Measurements from ENCODE around the gene CCL4. TPM values are rescaled to one million over a fixed set of nuclear protein-coding genes. Genes with fewer than 3 reads are reported as not detected.

Gene CCL4
- total and polyA plus RNA-seq, 4 donors: 1.7 to 4.6 (median 2.8) TPM

- 85% methylated on average over 4 of the region's 4 CpGs for WGBS
- no peaks in the 10 kb centered on the region for H3K27me3 ChIP-seq (ENCODE audit: control insufficient read depth in 4 of 4, insufficient read depth in 4 of 4, low read length in 3 of 4)
Measured at GRCh38 chr17:36151891-36152638, 48.4 kb downstream of the CCL4 start.

GRCh38 chr17:36152639-36153120 is 49.1 kb downstream of the CCL4 start:
- Histone ChIP-seq H3K4me1 (ENCODE audit: control insufficient read depth in 4 of 4, insufficient read depth in 4 of 4, low read length in 3 of 4) (no peaks in the 10 kb centered on the region), H3K9me3 (ENCODE audit: control insufficient read depth in 4 of 4, low read length in 3 of 4) (no peaks in the 10 kb centered on the region), H3K36me3 (ENCODE audit: control insufficient read depth in 4 of 4, insufficient read depth in 3 of 4, low read depth in 1 of 4, low read length in 3 of 4) (no peaks in the 10 kb centered on the region), H3K4me3 (ENCODE audit: low read depth in 1 of 3, low read length in 3 of 3) (no peak overlapping the region), H3K27me3 (ENCODE audit: control insufficient read depth in 4 of 4, insufficient read depth in 4 of 4, low read length in 3 of 4) (no peaks in the 10 kb centered on the region), H3K27ac (ENCODE audit: low read depth in 1 of 2, low read length in 2 of 2) (no peak overlapping the region), H3K9ac (ENCODE audit: low read depth in 1 of 2, low read length in 2 of 2) (no peak overlapping the region)
- TF ChIP-seq RAD21 (IDR thresholded peaks at IDR 0.05) (peak in 1 of 2 donors; percentile 52), TAF1 (conservative IDR thresholded peaks at IDR 0.05) (no peak)
- WGBS: 92% methylated on average over 8 of the region's 8 CpGs
- no peak for DNase-seq (ENCODE audit: low spot score)

More at GRCh38 chr17:36151891-36152638, 48.4 kb downstream of the CCL4 start:
- no peak overlapping the region for H3K27ac ChIP-seq (ENCODE audit: low read depth in 1 of 2, low read length in 2 of 2)
- no peak overlapping the region for H3K4me3 ChIP-seq (ENCODE audit: low read depth in 1 of 3, low read length in 3 of 3)
- no peak for DNase-seq (ENCODE audit: low spot score)
- no peaks in the 10 kb centered on the region for H3K36me3 ChIP-seq (ENCODE audit: control insufficient read depth in 4 of 4, insufficient read depth in 3 of 4, low read depth in 1 of 4, low read length in 3 of 4)
- H3K4me1 ChIP-seq (ENCODE audit: control insufficient read depth in 4 of 4, insufficient read depth in 4 of 4, low read length in 3 of 4): no peaks in the 10 kb centered on the region
- TF ChIP-seq, protein P1, sequence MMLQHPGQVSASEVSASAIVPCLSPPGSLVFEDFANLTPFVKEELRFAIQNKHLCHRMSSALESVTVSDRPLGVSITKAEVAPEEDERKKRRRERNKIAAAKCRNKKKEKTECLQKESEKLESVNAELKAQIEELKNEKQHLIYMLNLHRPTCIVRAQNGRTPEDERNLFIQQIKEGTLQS (IDR thresholded peaks at IDR 0.05): no peak
- TF ChIP-seq HNF4A (conservative IDR thresholded peaks at IDR 0.05) (no peak), JUND (IDR thresholded peaks at IDR 0.05) (no peak), YY1 (IDR thresholded peaks at IDR 0.05) (no peak)
- H3K9me3 ChIP-seq (ENCODE audit: control insufficient read depth in 4 of 4, low read length in 3 of 4): no peaks in the 10 kb centered on the region
- H3K9ac ChIP-seq (ENCODE audit: low read depth in 1 of 2, low read length in 2 of 2): no peak overlapping the region

GRCh38 chr17:36153895-36154610 is 50.4 kb downstream of the CCL4 start:
- H3K4me3 ChIP-seq (ENCODE audit: low read depth in 1 of 3, low read length in 3 of 3): no peak overlapping the region
- no peak overlapping the region for H3K9ac ChIP-seq (ENCODE audit: low read depth in 1 of 2, low read length in 2 of 2)
- WGBS: 82% methylated on average over 10 of the region's 10 CpGs
- no peaks in the 10 kb centered on the region for H3K27me3 ChIP-seq (ENCODE audit: control insufficient read depth in 4 of 4, insufficient read depth in 4 of 4, low read length in 3 of 4)
- H3K9me3 ChIP-seq (ENCODE audit: control insufficient read depth in 4 of 4, low read length in 3 of 4): no peaks in the 10 kb centered on the region
- DNase-seq (ENCODE audit: low spot score): no peak
- H3K4me1 ChIP-seq (ENCODE audit: control insufficient read depth in 4 of 4, insufficient read depth in 4 of 4, low read length in 3 of 4): no peaks in the 10 kb centered on the region
- TF ChIP-seq, protein P2, sequence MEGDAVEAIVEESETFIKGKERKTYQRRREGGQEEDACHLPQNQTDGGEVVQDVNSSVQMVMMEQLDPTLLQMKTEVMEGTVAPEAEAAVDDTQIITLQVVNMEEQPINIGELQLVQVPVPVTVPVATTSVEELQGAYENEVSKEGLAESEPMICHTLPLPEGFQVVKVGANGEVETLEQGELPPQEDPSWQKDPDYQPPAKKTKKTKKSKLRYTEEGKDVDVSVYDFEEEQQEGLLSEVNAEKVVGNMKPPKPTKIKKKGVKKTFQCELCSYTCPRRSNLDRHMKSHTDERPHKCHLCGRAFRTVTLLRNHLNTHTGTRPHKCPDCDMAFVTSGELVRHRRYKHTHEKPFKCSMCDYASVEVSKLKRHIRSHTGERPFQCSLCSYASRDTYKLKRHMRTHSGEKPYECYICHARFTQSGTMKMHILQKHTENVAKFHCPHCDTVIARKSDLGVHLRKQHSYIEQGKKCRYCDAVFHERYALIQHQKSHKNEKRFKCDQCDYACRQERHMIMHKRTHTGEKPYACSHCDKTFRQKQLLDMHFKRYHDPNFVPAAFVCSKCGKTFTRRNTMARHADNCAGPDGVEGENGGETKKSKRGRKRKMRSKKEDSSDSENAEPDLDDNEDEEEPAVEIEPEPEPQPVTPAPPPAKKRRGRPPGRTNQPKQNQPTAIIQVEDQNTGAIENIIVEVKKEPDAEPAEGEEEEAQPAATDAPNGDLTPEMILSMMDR (IDR thresholded peaks at IDR 0.05; ENCODE audit: low read depth, low read length, missing input control): no peak
- TF ChIP-seq, protein P3, sequence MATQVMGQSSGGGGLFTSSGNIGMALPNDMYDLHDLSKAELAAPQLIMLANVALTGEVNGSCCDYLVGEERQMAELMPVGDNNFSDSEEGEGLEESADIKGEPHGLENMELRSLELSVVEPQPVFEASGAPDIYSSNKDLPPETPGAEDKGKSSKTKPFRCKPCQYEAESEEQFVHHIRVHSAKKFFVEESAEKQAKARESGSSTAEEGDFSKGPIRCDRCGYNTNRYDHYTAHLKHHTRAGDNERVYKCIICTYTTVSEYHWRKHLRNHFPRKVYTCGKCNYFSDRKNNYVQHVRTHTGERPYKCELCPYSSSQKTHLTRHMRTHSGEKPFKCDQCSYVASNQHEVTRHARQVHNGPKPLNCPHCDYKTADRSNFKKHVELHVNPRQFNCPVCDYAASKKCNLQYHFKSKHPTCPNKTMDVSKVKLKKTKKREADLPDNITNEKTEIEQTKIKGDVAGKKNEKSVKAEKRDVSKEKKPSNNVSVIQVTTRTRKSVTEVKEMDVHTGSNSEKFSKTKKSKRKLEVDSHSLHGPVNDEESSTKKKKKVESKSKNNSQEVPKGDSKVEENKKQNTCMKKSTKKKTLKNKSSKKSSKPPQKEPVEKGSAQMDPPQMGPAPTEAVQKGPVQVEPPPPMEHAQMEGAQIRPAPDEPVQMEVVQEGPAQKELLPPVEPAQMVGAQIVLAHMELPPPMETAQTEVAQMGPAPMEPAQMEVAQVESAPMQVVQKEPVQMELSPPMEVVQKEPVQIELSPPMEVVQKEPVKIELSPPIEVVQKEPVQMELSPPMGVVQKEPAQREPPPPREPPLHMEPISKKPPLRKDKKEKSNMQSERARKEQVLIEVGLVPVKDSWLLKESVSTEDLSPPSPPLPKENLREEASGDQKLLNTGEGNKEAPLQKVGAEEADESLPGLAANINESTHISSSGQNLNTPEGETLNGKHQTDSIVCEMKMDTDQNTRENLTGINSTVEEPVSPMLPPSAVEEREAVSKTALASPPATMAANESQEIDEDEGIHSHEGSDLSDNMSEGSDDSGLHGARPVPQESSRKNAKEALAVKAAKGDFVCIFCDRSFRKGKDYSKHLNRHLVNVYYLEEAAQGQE (IDR thresholded peaks at IDR 0.05): no peak
- TF ChIP-seq HNF4G (IDR thresholded peaks at IDR 0.05) (no peak), RAD21 (IDR thresholded peaks at IDR 0.05) (no peak), HNF4A (conservative IDR thresholded peaks at IDR 0.05) (no peak), TAF1 (conservative IDR thresholded peaks at IDR 0.05) (no peak), FOXA1 (IDR thresholded peaks at IDR 0.05) (no peak), SP1 (IDR thresholded peaks at IDR 0.05) (no peak), NR2F2 (IDR thresholded peaks at IDR 0.05) (no peak), JUND (IDR thresholded peaks at IDR 0.05) (no peak), YY1 (IDR thresholded peaks at IDR 0.05) (no peak), EGR1 (IDR thresholded peaks at IDR 0.05; ENCODE audit: low read depth in 2 of 2) (no peak), RXRA (IDR thresholded peaks at IDR 0.05) (no peak)
- TF ChIP-seq, protein P4, sequence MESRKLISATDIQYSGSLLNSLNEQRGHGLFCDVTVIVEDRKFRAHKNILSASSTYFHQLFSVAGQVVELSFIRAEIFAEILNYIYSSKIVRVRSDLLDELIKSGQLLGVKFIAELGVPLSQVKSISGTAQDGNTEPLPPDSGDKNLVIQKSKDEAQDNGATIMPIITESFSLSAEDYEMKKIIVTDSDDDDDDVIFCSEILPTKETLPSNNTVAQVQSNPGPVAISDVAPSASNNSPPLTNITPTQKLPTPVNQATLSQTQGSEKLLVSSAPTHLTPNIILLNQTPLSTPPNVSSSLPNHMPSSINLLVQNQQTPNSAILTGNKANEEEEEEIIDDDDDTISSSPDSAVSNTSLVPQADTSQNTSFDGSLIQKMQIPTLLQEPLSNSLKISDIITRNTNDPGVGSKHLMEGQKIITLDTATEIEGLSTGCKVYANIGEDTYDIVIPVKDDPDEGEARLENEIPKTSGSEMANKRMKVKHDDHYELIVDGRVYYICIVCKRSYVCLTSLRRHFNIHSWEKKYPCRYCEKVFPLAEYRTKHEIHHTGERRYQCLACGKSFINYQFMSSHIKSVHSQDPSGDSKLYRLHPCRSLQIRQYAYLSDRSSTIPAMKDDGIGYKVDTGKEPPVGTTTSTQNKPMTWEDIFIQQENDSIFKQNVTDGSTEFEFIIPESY (IDR thresholded peaks at IDR 0.05): no peak
- TF ChIP-seq, protein P5, sequence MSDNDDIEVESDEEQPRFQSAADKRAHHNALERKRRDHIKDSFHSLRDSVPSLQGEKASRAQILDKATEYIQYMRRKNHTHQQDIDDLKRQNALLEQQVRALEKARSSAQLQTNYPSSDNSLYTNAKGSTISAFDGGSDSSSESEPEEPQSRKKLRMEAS (IDR thresholded peaks at IDR 0.05): no peak
- TF ChIP-seq, protein P1 (IDR thresholded peaks at IDR 0.05): no peak
- no peak overlapping the region for H3K27ac ChIP-seq (ENCODE audit: low read depth in 1 of 2, low read length in 2 of 2)
- no peaks in the 10 kb centered on the region for H3K36me3 ChIP-seq (ENCODE audit: control insufficient read depth in 4 of 4, insufficient read depth in 3 of 4, low read depth in 1 of 4, low read length in 3 of 4)
